HCT116 (cell line): ENCODE results near the gene RTL10. TPM values are rescaled to one million over a fixed set of nuclear protein-coding genes. Genes with fewer than 3 reads are reported as not detected.

ENCODE experiments used
- ATAC-seq: fragments of 200-7000 bp; cut with Tn5 transposase; 2 replicates; pipeline ENCODE4 v1.9.1; 2020; ENCODE audit warnings: mild to moderate bottlenecking, moderate library complexity
- BruUV-seq: library from RNA; stranded (reverse); fragments of 400-500 nt; replicated peaks from 2 replicates; lab custom pipeline; 2021; lab: Mats Ljungman, UMichigan
- CTCF ChIA-PET: fragments of 300-600 bp; sonication (Branson Sonifier 250); formaldehyde crosslinking; loops from one replicate; lab custom pipeline; 2021; ENCODE audit warnings: antibody characterized with exemption; lab: Charles Lee
- POLR2A ChIA-PET: fragments of 300-600, 350-600 bp; sonication (Branson Sonifier 250); formaldehyde crosslinking; loops from one replicate; lab custom pipeline; 2021; ENCODE audit warnings: antibody characterized with exemption; lab: Charles Lee
- RAD21 ChIA-PET, 2 experiments: fragments of 300-600 bp; sonication (Branson Sonifier 250); formaldehyde crosslinking; loops; one replicate each; lab custom pipeline; 2023; ENCODE audit warnings: low total read pairs in 2 of 2; ENCODE audit not compliant: uncharacterized antibody in 2 of 2, unreplicated experiment in 2 of 2, low non-redundant PET in 1 of 2; lab: Charles Lee
- DNase-seq: peaks from one replicate; pipeline ENCODE4 v3.0.0-alpha.2; 2010; ENCODE audit warnings: low read depth, low spot score
- H2AFZ ChIP-seq: fragments of 200-600 bp; shearing (Covaris generic), sonication (generic); 2 replicates; pipeline ENCODE4 v1.6.1; 2017; ENCODE audit warnings: low read depth, mixed run types, mixed read lengths, antibody characterized with exemption, low read length; ENCODE audit not compliant: poor library complexity, severe bottlenecking
- H3K27ac ChIP-seq: 2 replicates; pipeline ENCODE4 v1.5.1; 2012; ENCODE audit warnings: low read depth, low read length
- H3K27me3 ChIP-seq: fragments of 200-600 bp; sonication (generic); 2 replicates; pipeline ENCODE4 v1.6.1; 2016; ENCODE audit warnings: mixed run types, low read length, mixed read lengths; ENCODE audit not compliant: insufficient read depth
- H3K36me3 ChIP-seq, 2 experiments: fragments of 200-500 bp in 1 of 2; fragments of 200-600 bp in 1 of 2; sonication (Bioruptor generic) in 1 of 2; sonication (generic) in 1 of 2; 2 replicates each; pipeline versions ENCODE4 v1.5.1 to v1.6.1; 2014 to 2016; ENCODE audit warnings: low read length in 2 of 2, inconsistent platforms in 1 of 2, mixed read lengths in 1 of 2, mixed run types in 1 of 2; ENCODE audit not compliant: insufficient read depth in 2 of 2, control insufficient read depth in 1 of 2
- H3K4me1 ChIP-seq, 2 experiments: fragments of 200-600 bp in 1 of 2; sonication (generic) in 1 of 2; 2 replicates each; pipeline versions ENCODE4 v1.5.1 to v1.6.1; 2012 to 2017; ENCODE audit warnings: low read length in 2 of 2, inconsistent platforms in 1 of 2, mild to moderate bottlenecking in 1 of 2, mixed read lengths in 1 of 2, mixed run types in 1 of 2, moderate library complexity in 1 of 2; ENCODE audit not compliant: insufficient read depth in 2 of 2, control insufficient read depth in 1 of 2
- H3K4me2 ChIP-seq: fragments of 200-600 bp; sonication (generic); 2 replicates; pipeline ENCODE4 v1.6.1; 2017; ENCODE audit warnings: mixed run types, low read length, mixed read lengths
- H3K4me3 ChIP-seq, 2 experiments: fragments of 200-600 bp in 1 of 2; sonication (generic) in 1 of 2; replicated peaks in 1 of 2; 2 replicates each; pipeline ENCODE4 v1.5.1; 2011 to 2016; ENCODE audit warnings: low read length in 2 of 2, control low read depth in 1 of 2, low read depth in 1 of 2, mild to moderate bottlenecking in 1 of 2, mixed read lengths in 1 of 2, mixed run types in 1 of 2
- H3K79me2 ChIP-seq: fragments of 200-600 bp; sonication (generic); 2 replicates; pipeline ENCODE4 v1.6.1; 2017; ENCODE audit warnings: mild to moderate bottlenecking, mixed run types, low read length, moderate library complexity, mixed read lengths; ENCODE audit not compliant: insufficient read depth
- H3K9ac ChIP-seq: fragments of 200-600 bp; sonication (generic); 2 replicates; pipeline ENCODE4 v1.6.1; 2016; ENCODE audit warnings: low read length, mixed read lengths
- H3K9me2 ChIP-seq: fragments of 200-600 bp; sonication (generic), shearing (Covaris generic); 2 replicates; pipeline ENCODE4 v1.6.1; 2017; ENCODE audit warnings: mixed run types, mild to moderate bottlenecking, moderate library complexity; ENCODE audit not compliant: insufficient read depth
- H3K9me3 ChIP-seq, 2 experiments: fragments of 200-500 bp in 1 of 2; fragments of 200-600 bp in 1 of 2; sonication (Bioruptor generic) in 1 of 2; sonication (generic) in 1 of 2; 2 replicates each; pipeline ENCODE4 v1.6.1; 2014 to 2017; ENCODE audit warnings: low read length in 2 of 2, mixed read lengths in 2 of 2, inconsistent platforms in 1 of 2, low read depth in 1 of 2, mild to moderate bottlenecking in 1 of 2, mixed run types in 1 of 2, moderate library complexity in 1 of 2; ENCODE audit not compliant: control insufficient read depth in 1 of 2, insufficient read depth in 1 of 2
- H4K20me1 ChIP-seq: fragments of 200-600 bp; sonication (generic), shearing (Covaris generic); 2 replicates; pipeline ENCODE4 v1.6.1; 2017; ENCODE audit warnings: mixed run types, mild to moderate bottlenecking, moderate library complexity; ENCODE audit not compliant: insufficient read depth
- EGR1 ChIP-seq: IDR thresholded peaks from 2 replicates; pipeline ENCODE4 v1.6.1; 2012; ENCODE audit warnings: low read depth
- ELF1 ChIP-seq: IDR thresholded peaks from 2 replicates; pipeline ENCODE4 v1.6.1; 2012; ENCODE audit warnings: low read depth, borderline replicate concordance
- EZH2phosphoT487 ChIP-seq: fragments of 200-600 bp; IDR thresholded peaks from 2 replicates; pipeline ENCODE4 v1.6.1; 2018; ENCODE audit warnings: antibody characterized with exemption, borderline replicate concordance
- JUND ChIP-seq: IDR thresholded peaks from 2 replicates; pipeline ENCODE4 v1.6.1; 2012
- RAD21 ChIP-seq: IDR thresholded peaks from 2 replicates; pipeline ENCODE4 v1.6.1; 2012; ENCODE audit warnings: low read depth, mild to moderate bottlenecking
- SIN3A ChIP-seq: IDR thresholded peaks from 2 replicates; pipeline ENCODE4 v1.6.1; 2012; ENCODE audit warnings: low read depth
- SP1 ChIP-seq: IDR thresholded peaks from 2 replicates; pipeline ENCODE4 v1.6.1; 2012; ENCODE audit warnings: low read depth
- SRF ChIP-seq: IDR thresholded peaks from 2 replicates; pipeline ENCODE4 v1.6.1; 2012; ENCODE audit warnings: low read depth
- TCF7L2 ChIP-seq: IDR thresholded peaks from 2 replicates; pipeline ENCODE4 v1.7.0; 2011; ENCODE audit warnings: borderline replicate concordance, inconsistent platforms; ENCODE audit not compliant: insufficient read depth, insufficient read length; ENCODE audit errors: extremely low read depth
- YY1 ChIP-seq: IDR thresholded peaks from 2 replicates; pipeline ENCODE4 v1.6.1; 2011; ENCODE audit warnings: low read length, low read depth, moderate library complexity, mild to moderate bottlenecking; ENCODE audit not compliant: insufficient replicate concordance; ENCODE audit errors: extremely low read depth
- ZFX ChIP-seq: fragments of 450-650 bp; IDR thresholded peaks from 2 replicates; pipeline ENCODE4 v1.6.1; 2017
- ZNF274 ChIP-seq: fragments of 200-500 bp; sonication (Bioruptor generic); IDR thresholded peaks from 2 replicates; pipeline ENCODE4 v1.6.1; 2014; ENCODE audit warnings: mild to moderate bottlenecking, low read depth, low read length, inconsistent platforms
- intact Hi-C: fragments of 100-400 bp; cut with micrococcal nuclease; formaldehyde crosslinking; loops from 2 replicates; pipeline ENCODE4 v1.10.0; 2022
- total RNA-seq: library from RNA; stranded (reverse); gene quantifications from one replicate; pipeline ENCODE4 v1.2.1, GENCODE V29; 2021; ENCODE audit not compliant: unreplicated experiment
- TF ChIP-seq, protein P1 (sequence below), 3 experiments: fragments of 200-600 bp in 1 of 3; sonication (generic) in 1 of 3; IDR thresholded peaks in 2 of 3; conservative IDR thresholded peaks in 1 of 3; 2 replicates each; pipeline ENCODE4 v1.5.1; 2012 to 2017; ENCODE audit warnings: low read depth in 2 of 3, low read length in 2 of 3, antibody characterized with exemption in 1 of 3, borderline replicate concordance in 1 of 3, control low read depth in 1 of 3, mild to moderate bottlenecking in 1 of 3, mixed read lengths in 1 of 3, mixed run types in 1 of 3, moderate library complexity in 1 of 3; ENCODE audit not compliant: insufficient read depth in 1 of 3
- TF ChIP-seq, protein P2 (sequence below): IDR thresholded peaks from 2 replicates; pipeline ENCODE4 v1.6.1; 2012

Gene RTL10
- total RNA-seq, 1 experiment from 2014 or later = 24.6 TPM

- H4K20me1 ChIP-seq = no peaks in the 10 kb centered on the region
- TF ChIP-seq, protein P1, sequence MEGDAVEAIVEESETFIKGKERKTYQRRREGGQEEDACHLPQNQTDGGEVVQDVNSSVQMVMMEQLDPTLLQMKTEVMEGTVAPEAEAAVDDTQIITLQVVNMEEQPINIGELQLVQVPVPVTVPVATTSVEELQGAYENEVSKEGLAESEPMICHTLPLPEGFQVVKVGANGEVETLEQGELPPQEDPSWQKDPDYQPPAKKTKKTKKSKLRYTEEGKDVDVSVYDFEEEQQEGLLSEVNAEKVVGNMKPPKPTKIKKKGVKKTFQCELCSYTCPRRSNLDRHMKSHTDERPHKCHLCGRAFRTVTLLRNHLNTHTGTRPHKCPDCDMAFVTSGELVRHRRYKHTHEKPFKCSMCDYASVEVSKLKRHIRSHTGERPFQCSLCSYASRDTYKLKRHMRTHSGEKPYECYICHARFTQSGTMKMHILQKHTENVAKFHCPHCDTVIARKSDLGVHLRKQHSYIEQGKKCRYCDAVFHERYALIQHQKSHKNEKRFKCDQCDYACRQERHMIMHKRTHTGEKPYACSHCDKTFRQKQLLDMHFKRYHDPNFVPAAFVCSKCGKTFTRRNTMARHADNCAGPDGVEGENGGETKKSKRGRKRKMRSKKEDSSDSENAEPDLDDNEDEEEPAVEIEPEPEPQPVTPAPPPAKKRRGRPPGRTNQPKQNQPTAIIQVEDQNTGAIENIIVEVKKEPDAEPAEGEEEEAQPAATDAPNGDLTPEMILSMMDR (IDR thresholded peaks at IDR 0.05 in 2 of 3, conservative IDR thresholded peaks at IDR 0.05 in 1 of 3; ENCODE audit: borderline replicate concordance in 1 of 3, insufficient read depth in 1 of 3, low read depth in 2 of 3, low read length in 2 of 3) = no peak
- TF ChIP-seq EZH2phosphoT487 (no peak), SP1 (no peak), SIN3A (no peak), ZFX (no peak), YY1 (no peak), JUND (no peak), ZNF274 (no peak), SRF (no peak), ELF1 (no peak), RAD21 (no peak), TCF7L2 (no peak), EGR1 (no peak)
- TF ChIP-seq, protein P2, sequence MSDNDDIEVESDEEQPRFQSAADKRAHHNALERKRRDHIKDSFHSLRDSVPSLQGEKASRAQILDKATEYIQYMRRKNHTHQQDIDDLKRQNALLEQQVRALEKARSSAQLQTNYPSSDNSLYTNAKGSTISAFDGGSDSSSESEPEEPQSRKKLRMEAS = no peak
- no peaks in the 10 kb centered on the region for H3K9me3 ChIP-seq
- no peak overlapping the region for H3K9ac ChIP-seq
- RAD21 ChIA-PET = no interaction called here
- H3K79me2 ChIP-seq = no peaks in the 10 kb centered on the region
- no peaks in the 10 kb centered on the region for H3K4me1 ChIP-seq
- H3K27me3 ChIP-seq = no peaks in the 10 kb centered on the region
- BruUV-seq = no TSS peak
- no peak overlapping the region for H3K27ac ChIP-seq
- intact Hi-C loops = no loop called here
- no peaks in the 10 kb centered on the region for H3K9me2 ChIP-seq
- no peaks in the 10 kb centered on the region for H3K36me3 ChIP-seq
- H2AFZ ChIP-seq = no peak overlapping the region
- ATAC-seq = no peak
- H3K4me3 ChIP-seq = no peak overlapping the region
- DNase-seq = no peak
- CTCF ChIA-PET = no interaction called here
- POLR2A ChIA-PET = no interaction called here
- no peak overlapping the region for H3K4me2 ChIP-seq
Measured at GRCh38 chr22:19821523-19822300, 33.0 kb downstream of the RTL10 start.
